ENCODE results near the gene PDILT. TPM values are rescaled to one million over a fixed set of nuclear protein-coding genes. Genes with fewer than 3 reads are reported as not detected.

PDILT gene
- total and polyA plus RNA-seq, 9 of the 15 experiments (the other 6 are each of a cell fraction or from before 2014, with no cell fraction given) = not detected

GRCh38 chr16:20411055-20411454 lies 6.5 kb upstream of the PDILT start (continued):
- TF ChIP-seq ATF7 (IDR thresholded peaks at IDR 0.05) = no peak

- no TSS peak for BruUV-seq (replicated peaks)
- Histone ChIP-seq H3K27me3 (ENCODE audit: control insufficient read depth in 2 of 2, insufficient read depth in 2 of 2, low read length in 2 of 2) (peaks cover 2 to 6% of the 10 kb centered on the region in 2 experiments; a peak in 3 of 5 replicates), H3K9me1 (ENCODE audit: control insufficient read depth, insufficient read depth, low read length) (no peaks in the 10 kb centered on the region), H3K9ac (ENCODE audit: insufficient read depth in 1 of 2, low read depth in 2 of 2, low read length in 2 of 2) (no peak overlapping the region), H4K20me1 (replicated peaks; ENCODE audit: control insufficient read depth, insufficient read depth, low read length) (no peaks in the 10 kb centered on the region), H2AFZ (ENCODE audit: low read depth, low read length) (no peak overlapping the region; the same call in 1 of the 2 replicates), H3K4me2 (ENCODE audit: insufficient read depth, low read length) (no peak overlapping the region), H3K36me3 (ENCODE audit: control insufficient read depth, insufficient read depth, low read length) (no peaks in the 10 kb centered on the region), H3K4me1 (replicated peaks in 1 of 2; ENCODE audit: control insufficient read depth in 2 of 2, insufficient read depth in 2 of 2, low read length in 2 of 2) (no peaks in the 10 kb centered on the region; a peak in 1 of 5 replicates), H3K79me2 (ENCODE audit: control insufficient read depth, insufficient read depth, low read length) (no peaks in the 10 kb centered on the region), H3K9me3 (replicated peaks; ENCODE audit: control insufficient read depth, insufficient read depth, low read depth, low read length) (no peaks in the 10 kb centered on the region), H3K27ac (ENCODE audit: extremely low read depth, low read depth, low read length) (no peak overlapping the region), H3K4me3 (no peak overlapping the region)
- DNase-seq (ENCODE audit: extremely low read depth in 1 of 4, low spot score in 3 of 4) (no peak), FAIRE-seq (no peak), ATAC-seq (no peak)
- WGBS (ENCODE audit: insufficient coverage, low coverage, missing lambda C conversion rate) = 17% methylated on average over 6 of the region's 6 CpGs
- ChIA-PET CTCF (ENCODE audit: low intra/inter-chr PET ratio) (no interaction called here), POLR2A (interaction anchor here (0.6 kb wide), 1 partner anchor 23 kb away, joined by 3 read pairs; no protein-coding TSS in a partner anchor)
- peak; percentile 84 for TF ChIP-seq ZNF121 (CRISPR knock-in tag; conservative IDR thresholded peaks at IDR 0.05)
- no peak for TF ChIP-seq ZNF217 (CRISPR knock-in tag; IDR thresholded peaks at IDR 0.05)
- in situ Hi-C loops (cut with MboI) = no loop called here
- intact Hi-C loops (cut with micrococcal nuclease) = no loop called here
These were observed 5.7 kb upstream of the PDILT start for GRCh38 chr16:20410121-20410723.
